Kidney (tissue), 14 donors: ENCODE measurements around the gene RGS12. TPM values are rescaled to one million over a fixed set of nuclear protein-coding genes. Genes with fewer than 3 reads are reported as not detected.

Source experiments
- DNase-seq, 5 donors: peaks; one replicate each; pipeline ENCODE4 v3.0.0-alpha.2; 2013 to 2020
- FAIRE-seq: peaks from 2 replicates; lab custom pipeline; 2012; peaks lifted over from hg19 to GRCh38; lab: Jason Lieb, UNC
- H3K27ac ChIP-seq, 2 donors: one replicate each; pipeline ENCODE4 v1.7.0; 2013; ENCODE audit warnings: low read depth in 2 of 2, low read length in 2 of 2, inconsistent platforms in 1 of 2
- H3K27me3 ChIP-seq: one replicate; pipeline ENCODE4 v1.7.1; 2013; ENCODE audit warnings: low read length, inconsistent platforms; ENCODE audit not compliant: control insufficient read depth, insufficient read depth
- H3K36me3 ChIP-seq, 3 donors: one replicate each; pipeline versions ENCODE4 v1.7.0 to v1.7.1; 2013; ENCODE audit warnings: low read length in 3 of 3, control low read depth in 1 of 3, inconsistent platforms in 1 of 3; ENCODE audit not compliant: insufficient read depth in 3 of 3, control insufficient read depth in 2 of 3
- H3K4me1 ChIP-seq, 3 donors: one replicate each; pipeline versions ENCODE4 v1.7.0 to v1.7.1; 2013; ENCODE audit warnings: low read length in 3 of 3, inconsistent platforms in 1 of 3, low read depth in 1 of 3; ENCODE audit not compliant: control insufficient read depth in 2 of 3, insufficient read depth in 2 of 3
- H3K4me3 ChIP-seq, 3 donors: one replicate each; pipeline versions ENCODE4 v1.7.0 to v1.8.1; 2013; ENCODE audit warnings: low read length in 3 of 3, control low read depth in 1 of 3, inconsistent platforms in 1 of 3
- H3K9ac ChIP-seq, 3 donors: one replicate each; pipeline versions ENCODE4 v1.7.0 to v1.7.1; 2013; ENCODE audit warnings: low read length in 3 of 3, control low read depth in 1 of 3, inconsistent platforms in 1 of 3
- H3K9me3 ChIP-seq, 3 donors: one replicate each; pipeline versions ENCODE4 v1.7.0 to v1.7.1; 2013; ENCODE audit warnings: low read length in 3 of 3, control low read depth in 1 of 3, inconsistent platforms in 1 of 3; ENCODE audit not compliant: control insufficient read depth in 2 of 3, insufficient read depth in 1 of 3
- intact Hi-C: fragments of 100-400 bp; cut with DNase I; formaldehyde crosslinking; loops from one replicate; pipeline ENCODE4 v1.11.1; 2022
- polyA plus RNA-seq: library from polyadenylated mRNA; stranded (reverse); fragments of 350-450 nt; fragmentation: Illumina TruSeq; extraction: RNeasy Lipid Tissue Mini Kit (QIAGEN cat#74804); gene quantifications from one replicate; pipeline ENCODE4 v1.2.3, GENCODE V29; 2014; ENCODE audit warnings: low read depth, low replicate concordance; ENCODE audit not compliant: insufficient read depth
- total RNA-seq: library from RNA; stranded (reverse); fragmentation: NEBNext Ultra II Directional; extraction: Animal tissue kit (Norgen Biotek cat#: 25700); gene quantifications from one replicate; pipeline ENCODE4 v1.2.1, GENCODE V29; 2021
- TF ChIP-seq, protein P1 (sequence below): IDR thresholded peaks from 3 replicates; pipeline ENCODE4 v1.5.1; 2012; ENCODE audit warnings: mild to moderate bottlenecking, moderate library complexity, borderline replicate concordance; ENCODE audit not compliant: insufficient read depth; ENCODE audit errors: extremely low read depth
- donor health status: control.
- donor health status: control.
- donor health status: control.
- donor health status: control.
- donor health status: control.
- donor health status: DM: yes; HTN: yes; CAD: no.
- donor health status: Normal renal cell carcinoma (clear cell type).

RGS12 gene
- total and polyA plus RNA-seq, 2 donors from 2014 or later = 18.0 to 35.5 TPM

DNA sequence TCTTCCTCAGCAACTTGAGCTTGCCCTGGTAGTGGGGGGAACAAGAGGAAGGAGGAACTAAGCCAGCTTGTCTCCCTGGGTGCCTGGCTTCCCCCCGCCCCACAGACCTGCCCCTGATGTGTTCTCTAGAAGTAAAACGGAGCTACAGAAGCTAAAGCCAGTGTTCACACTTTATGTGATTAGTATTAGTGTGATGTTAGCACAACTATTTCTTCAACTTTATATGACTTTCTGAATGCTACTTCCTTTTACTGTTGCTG lies 10.7 kb downstream of the RGS12 start:
- Histone ChIP-seq H3K36me3 (no peaks in the 10 kb centered on the region), H3K9me3 (no peaks in the 10 kb centered on the region), H3K9ac (no peak overlapping the region), H3K4me1 (peaks cover 0 to 19% (median 12%) of the 10 kb centered on the region in 3 donors), H3K4me3 (no peak overlapping the region), H3K27me3 (no peaks in the 10 kb centered on the region), H3K27ac (no peak overlapping the region)
- DNase-seq (peak in 1 of 5 donors; percentile 48), FAIRE-seq (no peak)
- intact Hi-C loops = no loop called here
- TF ChIP-seq, protein P1, sequence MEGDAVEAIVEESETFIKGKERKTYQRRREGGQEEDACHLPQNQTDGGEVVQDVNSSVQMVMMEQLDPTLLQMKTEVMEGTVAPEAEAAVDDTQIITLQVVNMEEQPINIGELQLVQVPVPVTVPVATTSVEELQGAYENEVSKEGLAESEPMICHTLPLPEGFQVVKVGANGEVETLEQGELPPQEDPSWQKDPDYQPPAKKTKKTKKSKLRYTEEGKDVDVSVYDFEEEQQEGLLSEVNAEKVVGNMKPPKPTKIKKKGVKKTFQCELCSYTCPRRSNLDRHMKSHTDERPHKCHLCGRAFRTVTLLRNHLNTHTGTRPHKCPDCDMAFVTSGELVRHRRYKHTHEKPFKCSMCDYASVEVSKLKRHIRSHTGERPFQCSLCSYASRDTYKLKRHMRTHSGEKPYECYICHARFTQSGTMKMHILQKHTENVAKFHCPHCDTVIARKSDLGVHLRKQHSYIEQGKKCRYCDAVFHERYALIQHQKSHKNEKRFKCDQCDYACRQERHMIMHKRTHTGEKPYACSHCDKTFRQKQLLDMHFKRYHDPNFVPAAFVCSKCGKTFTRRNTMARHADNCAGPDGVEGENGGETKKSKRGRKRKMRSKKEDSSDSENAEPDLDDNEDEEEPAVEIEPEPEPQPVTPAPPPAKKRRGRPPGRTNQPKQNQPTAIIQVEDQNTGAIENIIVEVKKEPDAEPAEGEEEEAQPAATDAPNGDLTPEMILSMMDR = no peak

DNA sequence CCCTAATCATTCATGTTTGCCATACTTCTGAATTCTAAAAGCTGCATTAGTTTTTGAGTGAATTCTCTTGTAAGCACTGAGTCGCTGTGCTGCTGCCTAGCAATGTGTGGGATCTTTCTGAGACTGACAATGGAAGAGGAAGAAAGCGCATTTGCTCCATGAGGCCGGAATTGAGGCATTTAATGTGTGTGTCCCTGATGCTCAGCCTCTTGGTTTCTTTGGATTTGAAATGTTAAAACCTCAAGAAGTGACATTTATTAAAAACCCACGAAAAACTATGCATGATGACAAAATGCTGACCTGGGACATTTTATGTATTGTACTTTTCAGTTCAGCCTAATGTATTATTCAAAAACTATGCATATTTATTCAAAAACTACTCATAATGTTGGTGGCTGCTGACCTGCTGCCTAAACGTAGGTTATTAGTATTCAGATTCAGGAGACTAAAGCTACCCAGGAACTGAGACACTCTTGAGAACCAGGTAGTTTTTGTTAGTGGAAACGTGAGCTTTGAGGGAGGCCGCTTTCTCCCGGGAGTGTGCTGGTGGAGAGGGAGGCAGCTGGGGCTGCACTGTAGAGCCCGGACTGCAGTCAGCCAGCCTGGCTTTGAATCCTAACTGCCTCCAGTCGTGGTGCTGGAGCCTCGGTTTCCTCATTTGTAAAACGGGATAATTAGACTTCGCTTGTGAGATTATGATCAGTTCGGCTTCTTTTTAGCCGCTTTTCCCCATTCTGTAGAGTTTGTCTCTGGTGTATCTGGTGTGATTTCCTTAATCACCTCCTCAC lies 11.3 kb downstream of the RGS12 start:
- no peak overlapping the region for H3K27ac ChIP-seq
- peaks cover 0 to 19% (median 12%) of the 10 kb centered on the region in 3 donors for H3K4me1 ChIP-seq
- H3K27me3 ChIP-seq = no peaks in the 10 kb centered on the region
- intact Hi-C loops = no loop called here
- TF ChIP-seq, protein P1 = no peak
- H3K36me3 ChIP-seq = no peaks in the 10 kb centered on the region
- no peak for FAIRE-seq
- H3K9ac ChIP-seq = peak overlapping the region in 1 of 3 donors; percentile 17
- DNase-seq = peak in 2 of 5 donors; percentile 33 to 52
- no peaks in the 10 kb centered on the region for H3K9me3 ChIP-seq
- H3K4me3 ChIP-seq = peak overlapping the region in 2 of 3 donors; percentile 28 to 37

DNA sequence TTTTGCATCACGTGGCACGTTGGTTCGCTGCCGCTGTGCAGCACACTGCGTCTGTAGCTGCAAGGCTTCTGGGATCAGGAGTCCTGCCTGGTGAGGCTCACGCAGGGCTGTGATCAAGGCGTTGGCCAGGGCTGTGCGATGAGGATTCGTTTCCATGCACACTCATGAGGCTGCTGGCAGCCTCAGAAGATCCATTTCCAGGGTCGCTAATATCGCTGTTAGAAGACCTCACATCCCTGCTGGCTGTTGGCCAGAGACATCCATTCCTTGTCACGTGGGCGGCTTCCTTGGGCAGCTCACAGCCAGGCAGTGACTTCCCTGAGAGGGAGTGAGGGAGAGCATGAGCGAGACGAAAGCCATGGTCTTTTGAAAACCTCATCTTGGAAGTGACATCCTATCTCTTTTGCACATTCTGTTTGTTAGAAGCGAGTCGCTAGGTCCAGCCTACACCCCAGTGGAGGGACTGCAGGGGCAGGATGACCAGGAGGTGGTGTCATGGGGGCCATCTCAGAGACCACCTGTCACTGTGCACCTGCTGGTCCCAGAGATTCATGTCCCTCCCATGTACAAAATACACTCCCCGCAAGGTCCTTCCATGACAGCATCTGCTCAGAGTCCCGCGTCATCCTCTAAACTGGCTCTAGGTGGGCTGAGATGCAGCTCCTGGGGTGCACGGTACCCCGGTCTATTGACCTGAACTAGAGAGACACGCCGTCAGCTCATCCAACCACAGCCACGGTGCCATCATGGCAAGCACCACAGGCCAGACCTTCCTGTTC lies 12.2 kb downstream of the RGS12 start:
- intact Hi-C loops = no loop called here
- Histone ChIP-seq H3K4me3 (peak overlapping the region in 2 of 3 donors; percentile 28 to 37), H3K27ac (no peak overlapping the region), H3K9ac (peak overlapping the region in 1 of 3 donors; percentile 14), H3K9me3 (no peaks in the 10 kb centered on the region), H3K27me3 (no peaks in the 10 kb centered on the region), H3K4me1 (peaks cover 0 to 19% (median 12%) of the 10 kb centered on the region in 3 donors), H3K36me3 (no peaks in the 10 kb centered on the region)
- FAIRE-seq (no peak), DNase-seq (peak; percentile 56 to 87 (median 71))
- TF ChIP-seq, protein P1 = no peak
